Measurements from ENCODE around the gene KRTAP4-11.
"Not testable (repeated sequence)": the region's sequence is repeated elsewhere in the genome, so short reads cannot be mapped to it uniquely, and the experiment has no call there.

Gene KRTAP4-11

DNA sequence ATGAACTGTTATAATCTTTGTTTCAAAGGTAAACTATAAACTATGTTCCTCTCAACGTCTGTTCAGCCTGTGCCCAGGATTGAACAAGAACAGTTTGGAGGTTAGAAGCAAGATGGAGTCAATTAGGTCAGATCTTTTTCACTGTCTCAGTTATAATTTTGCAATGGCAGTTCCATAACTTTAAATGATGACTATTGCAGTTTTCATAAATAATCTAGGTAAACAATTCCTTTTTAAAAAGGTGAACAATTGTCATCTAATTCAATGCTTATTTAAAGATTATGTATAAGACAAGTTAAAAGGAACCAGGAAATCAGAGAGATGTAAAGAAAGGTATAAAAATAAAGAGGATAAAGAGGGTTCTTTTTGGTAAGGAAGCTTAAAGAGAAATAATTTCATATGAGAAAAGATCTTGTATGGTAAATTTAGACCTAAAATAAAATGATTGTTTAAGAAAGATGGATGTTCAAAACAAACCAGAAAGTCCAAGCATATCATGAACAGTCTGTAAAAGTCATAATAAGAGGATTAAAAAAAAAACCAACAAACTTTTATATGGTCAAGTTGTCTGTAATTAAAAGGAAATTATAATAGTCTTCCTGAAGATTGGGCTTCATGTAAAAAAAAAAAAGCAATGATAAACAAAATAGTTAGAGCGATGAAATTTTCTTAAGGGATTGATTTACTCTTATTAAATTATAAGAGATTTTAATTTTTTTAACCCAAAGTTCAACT is 6.9 kb downstream of the KRTAP4-11 start:
- no peaks in the 10 kb centered on the region for H3K36me3 ChIP-seq (ENCODE audit: insufficient read depth, low read length)
- H3K9ac ChIP-seq (ENCODE audit: low read depth, low read length), result no peak overlapping the region
- no peaks in the 10 kb centered on the region for H3K4me1 ChIP-seq (ENCODE audit: insufficient read depth, low read length)

DNA sequence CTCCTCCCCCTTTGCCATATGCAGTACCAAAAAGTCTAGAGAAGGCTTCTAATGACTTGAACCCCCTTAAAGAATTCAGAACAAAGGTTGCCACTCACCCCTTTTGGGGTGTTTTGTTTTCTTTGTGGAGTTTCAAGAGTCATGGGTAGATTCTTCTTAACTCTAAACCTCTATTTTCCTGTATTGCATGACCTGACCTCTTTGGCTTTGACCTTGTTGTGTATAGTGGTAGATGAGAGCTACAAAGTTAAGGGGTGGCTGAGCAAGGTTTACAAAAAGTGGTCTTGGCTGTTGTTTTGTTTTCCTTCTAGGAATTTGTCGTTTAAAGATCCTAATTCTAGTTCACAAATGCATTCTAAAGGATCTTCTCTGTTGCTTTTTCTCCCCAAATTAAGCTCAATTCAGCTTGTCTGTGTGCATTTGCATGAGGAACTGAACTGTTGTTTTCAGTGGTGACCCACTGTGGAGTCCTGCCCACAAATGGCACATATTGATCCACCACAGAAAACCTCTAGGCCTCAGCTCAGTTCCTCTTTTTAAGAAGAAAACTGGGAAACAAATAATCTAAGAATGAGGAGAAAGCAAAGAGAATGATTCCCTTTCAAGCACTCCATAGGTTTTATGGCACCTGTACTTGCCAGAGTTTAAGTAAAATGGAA is 9.3 kb downstream of the KRTAP4-11 start:
- H3K9me3 ChIP-seq (ENCODE audit: control insufficient read depth, insufficient read depth, low read length); H3K4me1 ChIP-seq (ENCODE audit: insufficient read depth, low read length): not testable (repeated sequence)

More for the DNA sequence above, 6.9 kb downstream of the KRTAP4-11 start:
- H3K9me3 ChIP-seq (ENCODE audit: control insufficient read depth, insufficient read depth, low read length), result peaks cover 8% of the 10 kb centered on the region

GRCh38 chr17:41107941-41108450 is 10.2 kb downstream of the KRTAP4-11 start:
- H3K9ac ChIP-seq (ENCODE audit: low read depth, low read length), result no peak overlapping the region
- H3K4me1 ChIP-seq (ENCODE audit: insufficient read depth, low read length), result no peaks in the 10 kb centered on the region
- peaks cover 4% of the 10 kb centered on the region for H3K9me3 ChIP-seq (ENCODE audit: control insufficient read depth, insufficient read depth, low read length)
- H3K36me3 ChIP-seq (ENCODE audit: insufficient read depth, low read length), result no peaks in the 10 kb centered on the region

More for the DNA sequence above, 9.3 kb downstream of the KRTAP4-11 start:
- not testable (repeated sequence) for H3K36me3 ChIP-seq (ENCODE audit: insufficient read depth, low read length); H3K9ac ChIP-seq (ENCODE audit: low read depth, low read length)

GRCh38 chr17:41105347-41105746 is 12.8 kb downstream of the KRTAP4-11 start, which contains the start of gene KRTAP4-9:
Gene KRTAP4-9, plus strand, starts transcription at chr17:41105389. Its CDS starts 0 bp downstream, at chr17:41105389.
- not testable (repeated sequence) for H3K9ac ChIP-seq (ENCODE audit: low read depth, low read length); H3K9me3 ChIP-seq (ENCODE audit: control insufficient read depth, insufficient read depth, low read length); H3K36me3 ChIP-seq (ENCODE audit: insufficient read depth, low read length); H3K4me1 ChIP-seq (ENCODE audit: insufficient read depth, low read length)

GRCh38 chr17:41104386-41105038 is 13.7 kb downstream of the KRTAP4-11 start:
- H3K4me1 ChIP-seq (ENCODE audit: insufficient read depth, low read length); H3K9me3 ChIP-seq (ENCODE audit: control insufficient read depth, insufficient read depth, low read length); H3K9ac ChIP-seq (ENCODE audit: low read depth, low read length); H3K36me3 ChIP-seq (ENCODE audit: insufficient read depth, low read length): not testable (repeated sequence)

GRCh38 chr17:41103896-41104295 is 14.3 kb downstream of the KRTAP4-11 start:
- Histone ChIP-seq H3K4me1 (ENCODE audit: insufficient read depth, low read length) (no peaks in the 10 kb centered on the region), H3K9me3 (ENCODE audit: control insufficient read depth, insufficient read depth, low read length) (no peaks in the 10 kb centered on the region), H3K9ac (ENCODE audit: low read depth, low read length) (no peak overlapping the region), H3K36me3 (ENCODE audit: insufficient read depth, low read length) (no peaks in the 10 kb centered on the region)

- Histone ChIP-seq H3K9me3 (ENCODE audit: control insufficient read depth, insufficient read depth, low read length) (no peaks in the 10 kb centered on the region), H3K9ac (ENCODE audit: low read depth, low read length) (no peak within 1 kb of the TSS), H3K36me3 (ENCODE audit: insufficient read depth, low read length) (no peaks in the 10 kb centered on the region), H3K4me1 (ENCODE audit: insufficient read depth, low read length) (no peaks in the 10 kb centered on the region)
These were observed 16.4 kb downstream of the KRTAP4-11 start, which contains the start of gene KRTAP4-16 for GRCh38 chr17:41101586-41102259. Gene KRTAP4-16, minus strand, starts transcription at chr17:41102209. Its CDS starts 0 bp downstream, at chr17:41102209.

GRCh38 chr17:41099682-41100480 is 18.3 kb downstream of the KRTAP4-11 start:
- not testable (repeated sequence) for H3K9me3 ChIP-seq (ENCODE audit: control insufficient read depth, insufficient read depth, low read length); H3K9ac ChIP-seq (ENCODE audit: low read depth, low read length)

DNA sequence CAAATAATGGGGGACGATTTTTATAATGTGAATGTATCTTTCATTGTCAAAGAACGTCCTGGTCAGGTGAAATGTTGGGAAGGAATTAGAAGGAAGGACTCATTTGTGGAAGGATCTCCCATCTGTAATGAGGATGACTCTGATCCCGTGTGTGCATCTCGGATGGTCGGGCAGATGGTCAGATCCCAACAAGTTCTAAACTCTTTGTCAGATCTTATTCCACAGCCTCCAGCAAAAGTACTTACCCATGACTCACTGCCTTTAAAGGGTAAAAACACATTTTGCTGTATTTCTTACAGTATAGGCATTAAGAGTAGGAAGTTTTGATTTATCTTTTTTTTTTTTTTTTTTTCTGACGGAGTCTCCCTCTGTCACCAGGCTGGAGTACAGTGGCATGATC is 19.7 kb downstream of the KRTAP4-11 start:
- Histone ChIP-seq H3K9me3 (ENCODE audit: control insufficient read depth, insufficient read depth, low read length) (no peaks in the 10 kb centered on the region), H3K4me1 (ENCODE audit: insufficient read depth, low read length) (no peaks in the 10 kb centered on the region), H3K9ac (ENCODE audit: low read depth, low read length) (no peak overlapping the region), H3K36me3 (ENCODE audit: insufficient read depth, low read length) (no peaks in the 10 kb centered on the region)

More at GRCh38 chr17:41099682-41100480, 18.3 kb downstream of the KRTAP4-11 start:
- H3K36me3 ChIP-seq (ENCODE audit: insufficient read depth, low read length); H3K4me1 ChIP-seq (ENCODE audit: insufficient read depth, low read length): not testable (repeated sequence)

DNA sequence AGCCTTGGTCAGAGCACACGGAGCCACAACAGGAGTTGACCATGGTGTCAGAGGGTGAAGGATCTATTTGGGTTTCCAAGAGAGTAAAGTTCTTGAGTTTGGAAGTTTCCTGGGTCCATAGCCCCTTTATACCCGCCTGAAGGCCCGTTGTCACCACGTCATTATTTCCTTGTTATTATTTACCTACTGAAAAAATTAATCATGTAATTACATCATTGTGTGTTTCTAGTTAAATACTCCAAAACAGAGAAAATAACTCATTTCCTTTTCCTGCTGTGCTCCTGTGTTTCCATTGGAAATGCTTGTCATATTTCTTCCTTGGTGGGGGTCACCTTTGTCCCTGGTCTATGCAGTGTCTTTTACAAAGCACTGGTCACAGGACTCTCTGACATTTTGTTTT is 20.1 kb downstream of the KRTAP4-11 start, which contains the start of gene KRTAP4-8:
TSS of gene KRTAP4-8 (minus strand) at position 101 of the 400 bp plus-strand sequence. CDS start at position 43, 58 bp downstream.
- Histone ChIP-seq H3K9me3 (ENCODE audit: control insufficient read depth, insufficient read depth, low read length) (no peaks in the 10 kb centered on the region), H3K9ac (ENCODE audit: low read depth, low read length) (no peak within 1 kb of the TSS), H3K36me3 (ENCODE audit: insufficient read depth, low read length) (no peaks in the 10 kb centered on the region), H3K4me1 (ENCODE audit: insufficient read depth, low read length) (no peaks in the 10 kb centered on the region)

DNA sequence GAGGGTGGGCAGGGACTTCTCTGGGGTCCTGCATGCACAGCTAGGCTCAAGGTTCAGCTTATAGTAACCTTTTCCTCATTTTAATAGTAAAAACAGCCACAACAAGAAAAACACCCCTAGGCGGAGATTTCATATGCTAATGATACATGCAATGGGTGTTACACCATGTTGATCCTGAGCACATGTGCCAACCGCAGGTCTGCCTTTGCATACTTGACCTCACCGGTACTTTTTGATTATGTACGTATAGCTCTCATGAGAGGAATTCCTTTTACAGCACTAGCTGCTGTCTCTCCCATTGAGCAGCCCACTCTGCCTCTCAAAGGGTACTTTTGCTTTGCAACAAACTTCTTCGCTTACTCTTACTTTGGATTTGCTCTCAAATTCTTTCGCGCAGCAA is 22.1 kb downstream of the KRTAP4-11 start:
- Histone ChIP-seq H3K36me3 (ENCODE audit: insufficient read depth, low read length) (no peaks in the 10 kb centered on the region), H3K4me1 (ENCODE audit: insufficient read depth, low read length) (no peaks in the 10 kb centered on the region), H3K9ac (ENCODE audit: low read depth, low read length) (no peak overlapping the region), H3K9me3 (ENCODE audit: control insufficient read depth, insufficient read depth, low read length) (no peaks in the 10 kb centered on the region)

DNA sequence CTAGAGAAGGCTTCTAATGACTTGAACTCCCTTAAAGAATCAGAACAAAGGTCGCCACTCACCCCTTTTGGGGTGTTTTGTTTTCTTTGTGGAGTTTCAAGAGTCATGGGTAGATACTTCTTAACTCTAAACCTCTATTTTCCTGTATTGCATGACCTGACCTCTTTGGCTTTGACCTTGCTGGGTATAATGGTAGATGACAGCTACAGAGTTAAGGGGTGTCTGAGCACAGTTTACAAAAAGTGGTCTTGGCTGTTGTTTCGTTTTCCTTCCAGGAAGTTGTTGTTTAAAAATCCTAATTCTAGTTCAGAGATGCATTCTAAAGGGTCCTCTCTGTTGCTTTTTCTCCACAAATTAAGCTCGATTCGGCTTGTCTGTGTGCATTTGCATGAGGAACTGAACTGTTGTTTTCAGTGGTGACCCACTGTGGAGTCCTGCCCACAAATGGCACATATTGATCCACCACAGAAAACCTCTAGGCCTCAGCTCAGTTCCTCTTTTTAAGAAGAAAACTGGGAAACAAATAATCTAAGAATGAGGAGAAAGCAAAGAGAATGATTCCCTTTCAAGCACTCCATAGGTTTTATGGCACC is 29.3 kb downstream of the KRTAP4-11 start:
- H3K4me1 ChIP-seq (ENCODE audit: insufficient read depth, low read length); H3K36me3 ChIP-seq (ENCODE audit: insufficient read depth, low read length); H3K9me3 ChIP-seq (ENCODE audit: control insufficient read depth, insufficient read depth, low read length); H3K9ac ChIP-seq (ENCODE audit: low read depth, low read length): not testable (repeated sequence)

DNA sequence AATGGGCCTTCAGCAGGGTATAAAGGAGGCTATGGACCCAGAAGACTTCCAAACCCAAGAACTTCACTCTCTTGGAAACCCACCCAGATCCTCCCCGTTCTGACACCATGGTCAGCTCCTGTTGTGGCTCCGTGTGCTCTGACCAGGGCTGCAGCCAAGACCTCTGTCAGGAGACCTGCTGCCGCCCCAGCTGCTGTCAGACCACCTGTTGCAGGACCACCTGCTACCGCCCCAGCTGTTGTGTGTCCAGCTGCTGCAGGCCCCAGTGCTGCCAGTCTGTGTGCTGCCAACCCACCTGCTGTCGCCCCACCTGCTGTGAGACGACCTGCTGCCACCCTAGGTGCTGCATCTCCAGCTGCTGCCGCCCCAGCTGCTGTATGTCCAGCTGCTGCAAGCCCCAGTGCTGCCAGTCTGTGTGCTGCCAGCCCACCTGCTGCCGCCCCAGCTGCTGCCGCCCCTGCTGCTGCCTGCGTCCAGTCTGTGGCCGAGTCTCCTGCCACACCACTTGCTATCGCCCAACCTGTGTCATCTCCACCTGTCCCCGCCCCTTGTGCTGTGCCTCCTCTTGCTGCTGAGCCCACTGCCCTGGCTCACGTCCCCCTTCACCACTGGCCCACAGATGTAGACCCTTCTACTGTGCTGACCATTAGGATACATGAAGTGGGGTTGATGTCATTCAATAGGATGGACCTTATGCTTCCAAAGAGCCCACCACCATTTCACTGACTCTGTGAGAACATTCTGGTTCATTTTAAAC is 33.9 kb downstream of the KRTAP4-11 start, which contains the start of gene KRTAP4-7:
TSS of gene KRTAP4-7 (plus strand) at position 51 of the 757 bp plus-strand sequence. CDS start at position 108, 57 bp downstream.
- H3K36me3 ChIP-seq (ENCODE audit: insufficient read depth, low read length); H3K9ac ChIP-seq (ENCODE audit: low read depth, low read length); H3K9me3 ChIP-seq (ENCODE audit: control insufficient read depth, insufficient read depth, low read length); H3K4me1 ChIP-seq (ENCODE audit: insufficient read depth, low read length): not testable (repeated sequence)

All from ES-I3 (cell line).